Measurements from ENCODE around the gene LIPC. TPM values are rescaled to one million over a fixed set of nuclear protein-coding genes. Genes with fewer than 3 reads are reported as not detected.

LIPC gene
- total and polyA plus RNA-seq, 2 of the 4 experiments (the other 2 are of a cell fraction), result 0.07 TPM; not detected in 1

GRCh38 chr15:58506064-58506490 lies 74.3 kb downstream of the LIPC start:
- Histone ChIP-seq H3K4me2 (ENCODE audit: low read depth, low read length) (no peak overlapping the region), H3K23ac (ENCODE audit: low read depth, low read length) (no peak overlapping the region), H4K8ac (ENCODE audit: low read depth in 2 of 2, low read length in 2 of 2) (peak overlapping the region in 1 of 2 experiments; percentile 34; a peak in 1 of 4 replicates), H2BK15ac (ENCODE audit: low read depth, low read length) (peak overlapping the region; percentile 82; the same call in 2 of the 3 replicates), H2AK9ac (replicated peaks; ENCODE audit: low read depth, low read length, poor library complexity) (peak overlapping the region; percentile 17), H3K18ac (ENCODE audit: low read depth, low read length) (no peak overlapping the region), H3K79me1 (ENCODE audit: low read depth in 1 of 2, low read length in 2 of 2) (no peaks in the 10 kb centered on the region), H3K36me3 (ENCODE audit: control insufficient read depth, insufficient read depth, low read length) (no peaks in the 10 kb centered on the region), H4K5ac (ENCODE audit: low read depth, low read length) (no peak overlapping the region), H3K27ac (ENCODE audit: insufficient read depth, low read length) (no peak overlapping the region), H3K4me1 (ENCODE audit: control insufficient read depth, insufficient read depth, low read length) (peaks cover 2% of the 10 kb centered on the region; the same call in 1 of the 2 replicates), H2AFZ (replicated peaks; ENCODE audit: low read length, poor library complexity) (peak overlapping the region; percentile 54), H2BK120ac (ENCODE audit: low read depth, low read length) (peak overlapping the region; percentile 71), H2AK5ac (ENCODE audit: low read depth, low read length) (peak overlapping the region; percentile 86), H2BK5ac (ENCODE audit: low read depth, low read length, poor library complexity, severe bottlenecking) (no peak overlapping the region), H3K9ac (ENCODE audit: low read depth, low read length) (no peak overlapping the region), H4K91ac (ENCODE audit: insufficient read depth, low read depth, low read length) (peak overlapping the region; percentile 53), H3K4me3 (ENCODE audit: insufficient read depth, low read depth, low read length) (no peak overlapping the region), H3K9me3 (ENCODE audit: control insufficient read depth, insufficient read depth, low read length) (no peaks in the 10 kb centered on the region), H3K9me1 (ENCODE audit: insufficient read depth, low read length) (peaks cover 7% of the 10 kb centered on the region; the same call in 1 of the 2 replicates), H3K4ac (ENCODE audit: low read depth, low read length) (peak overlapping the region; percentile 65), H3K14ac (replicated peaks; ENCODE audit: low read depth, low read length) (peak overlapping the region; percentile 89), H2BK20ac (ENCODE audit: low read depth, low read length) (peak overlapping the region; percentile 69), H4K20me1 (ENCODE audit: insufficient read depth, low read length) (no peaks in the 10 kb centered on the region), H3K56ac (ENCODE audit: extremely low read depth, insufficient read depth, low read length) (no peak overlapping the region), H3K27me3 (ENCODE audit: control insufficient read depth, insufficient read depth, low read length) (no peaks in the 10 kb centered on the region)
- WGBS, 2 experiments (ENCODE audit: extremely low coverage in 2 of 2, insufficient read length in 1 of 2), result no CpG with 5 or more reads among the region's 4 CpGs
- CTCF ChIA-PET, result no interaction called here
- in situ Hi-C loops (cut with MboI; ENCODE audit: low sequenced_read_pairs), result no loop called here
- intact Hi-C loops (cut with micrococcal nuclease), result no loop called here
- no TSS peak for BruUV-seq (replicated peaks)
- no peak for DNase-seq
- POLR2A ChIA-PET (ENCODE audit: unreplicated experiment), result no interaction called here
- no peak for TF ChIP-seq RCOR1 (IDR thresholded peaks at IDR 0.05; ENCODE audit: insufficient replicate concordance, low read length)
- TF ChIP-seq RAD21 (IDR thresholded peaks at IDR 0.05; ENCODE audit: low read length), result no peak
- no peak for TF ChIP-seq RFX5 (IDR thresholded peaks at IDR 0.05; ENCODE audit: low read depth, low read length)
- TF ChIP-seq NFE2L2 (IDR thresholded peaks at IDR 0.05; ENCODE audit: low read depth, low read length), result no peak
- TF ChIP-seq CEBPB (IDR thresholded peaks at IDR 0.05; ENCODE audit: low read depth, low read length), result no peak
- no peak for TF ChIP-seq MAFK (IDR thresholded peaks at IDR 0.05; ENCODE audit: low read depth, low read length)
- dilution Hi-C loops (cut with HindIII; ENCODE audit: low sequenced_read_pairs, unreplicated experiment), result no loop called here
- ATAC-seq (ENCODE audit: low read depth), result no peak

All from IMR-90 (cell line).